ENCODE results near the gene GAL3ST2. TPM values are rescaled to one million over a fixed set of nuclear protein-coding genes. Genes with fewer than 3 reads are reported as not detected.
A peak's percentile ranks its signal among the peaks of the same experiment; 100 is the strongest.
"Not testable (repeated sequence)": the region's sequence is repeated elsewhere in the genome, so short reads cannot be mapped to it uniquely, and the experiment has no call there.

The GAL3ST2 gene
- total RNA-seq, 1 donor from 2014 or later, result not detected

DNA sequence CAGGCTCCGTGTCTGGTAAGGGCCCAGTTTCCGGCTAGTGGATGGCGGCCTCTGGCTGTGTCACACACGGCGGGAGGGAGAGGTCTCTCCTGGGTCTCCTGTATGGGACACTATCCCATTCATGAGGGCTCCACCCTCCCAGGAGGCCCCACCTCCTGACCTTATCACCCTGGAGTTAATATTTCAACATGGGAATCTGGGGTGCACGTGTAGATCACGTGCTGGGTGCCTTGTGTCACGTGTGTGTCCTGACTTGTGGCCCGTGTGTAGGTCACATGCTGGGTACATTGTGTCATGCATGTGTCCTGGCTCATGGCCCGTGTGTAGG, 42.3 kb downstream of the GAL3ST2 start:
- no peak for DNase-seq (ENCODE audit: low spot score in 2 of 2)
- intact Hi-C loops (cut with DNase I), result no loop called here
- no peak overlapping the region for H3K4me3 ChIP-seq
- H3K27ac ChIP-seq, result no peak overlapping the region
- no peaks in the 10 kb centered on the region for H3K9me3 ChIP-seq
- TF ChIP-seq, protein P1, sequence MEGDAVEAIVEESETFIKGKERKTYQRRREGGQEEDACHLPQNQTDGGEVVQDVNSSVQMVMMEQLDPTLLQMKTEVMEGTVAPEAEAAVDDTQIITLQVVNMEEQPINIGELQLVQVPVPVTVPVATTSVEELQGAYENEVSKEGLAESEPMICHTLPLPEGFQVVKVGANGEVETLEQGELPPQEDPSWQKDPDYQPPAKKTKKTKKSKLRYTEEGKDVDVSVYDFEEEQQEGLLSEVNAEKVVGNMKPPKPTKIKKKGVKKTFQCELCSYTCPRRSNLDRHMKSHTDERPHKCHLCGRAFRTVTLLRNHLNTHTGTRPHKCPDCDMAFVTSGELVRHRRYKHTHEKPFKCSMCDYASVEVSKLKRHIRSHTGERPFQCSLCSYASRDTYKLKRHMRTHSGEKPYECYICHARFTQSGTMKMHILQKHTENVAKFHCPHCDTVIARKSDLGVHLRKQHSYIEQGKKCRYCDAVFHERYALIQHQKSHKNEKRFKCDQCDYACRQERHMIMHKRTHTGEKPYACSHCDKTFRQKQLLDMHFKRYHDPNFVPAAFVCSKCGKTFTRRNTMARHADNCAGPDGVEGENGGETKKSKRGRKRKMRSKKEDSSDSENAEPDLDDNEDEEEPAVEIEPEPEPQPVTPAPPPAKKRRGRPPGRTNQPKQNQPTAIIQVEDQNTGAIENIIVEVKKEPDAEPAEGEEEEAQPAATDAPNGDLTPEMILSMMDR (IDR thresholded peaks at IDR 0.05), result no peak
- no peaks in the 10 kb centered on the region for H3K36me3 ChIP-seq
- H3K4me1 ChIP-seq, result no peaks in the 10 kb centered on the region
- peaks cover 9% of the 10 kb centered on the region for H3K27me3 ChIP-seq

- H3K36me3 ChIP-seq; H3K9me3 ChIP-seq; H3K27ac ChIP-seq; intact Hi-C loops (cut with DNase I); H3K4me3 ChIP-seq; H3K27me3 ChIP-seq; H3K4me1 ChIP-seq: not testable (repeated sequence)
- DNase-seq (ENCODE audit: low spot score in 2 of 2), result peak in 1 of 2 donors; percentile 61
Measured at GRCh38 chr2:241819947-241820624, 43.5 kb downstream of the GAL3ST2 start.

GRCh38 chr2:241820625-241821384, 44.2 kb downstream of the GAL3ST2 start:
- no peak for DNase-seq (ENCODE audit: low spot score in 2 of 2)
- Histone ChIP-seq H3K27ac (no peak overlapping the region), H3K27me3 (peaks cover 9% of the 10 kb centered on the region), H3K4me3 (no peak overlapping the region), H3K9me3 (no peaks in the 10 kb centered on the region), H3K36me3 (no peaks in the 10 kb centered on the region), H3K4me1 (no peaks in the 10 kb centered on the region)
- TF ChIP-seq, protein P1 (IDR thresholded peaks at IDR 0.05), result no peak
- intact Hi-C loops (cut with DNase I), result no loop called here

DNA sequence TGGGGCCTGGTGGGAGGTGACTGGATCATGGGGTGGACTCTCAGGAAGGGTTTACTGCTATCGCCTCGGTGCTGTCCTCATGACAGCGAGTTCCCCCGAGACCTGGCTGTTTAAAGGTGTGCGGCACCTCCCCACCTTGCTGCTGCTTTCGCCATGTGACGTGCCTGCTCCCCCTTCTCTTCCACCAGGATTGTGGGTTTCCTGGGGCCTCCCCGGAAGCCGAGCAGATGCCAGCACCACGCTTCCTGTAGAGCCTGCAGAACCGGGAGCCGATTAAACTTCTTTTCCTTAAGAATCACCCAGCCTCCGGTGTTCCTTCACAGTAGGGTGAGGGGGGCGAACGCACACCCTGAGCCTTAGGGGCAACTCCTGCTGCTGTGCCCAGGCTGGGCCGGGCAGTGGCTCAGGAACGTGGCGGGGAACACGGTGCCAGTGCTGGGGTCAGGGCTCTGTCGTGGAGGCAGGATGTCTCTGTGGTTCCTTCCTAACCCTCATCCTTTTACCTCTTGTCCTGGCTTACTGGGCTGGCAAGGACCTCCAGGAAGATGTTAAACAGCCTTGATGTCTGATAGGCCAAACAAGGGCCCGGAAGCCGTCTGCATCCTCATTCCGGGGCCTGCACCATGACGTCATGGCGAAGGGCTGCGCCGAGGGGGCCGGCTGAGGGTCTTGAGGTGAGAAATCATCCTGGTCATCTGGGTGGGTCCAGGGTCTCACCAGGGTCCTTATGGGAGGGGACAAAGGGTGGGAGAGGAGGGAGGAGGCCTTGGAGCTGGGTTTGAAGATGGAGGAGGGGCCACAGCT, 45.0 kb downstream of the GAL3ST2 start:
- intact Hi-C loops (cut with DNase I), result no loop called here

DNA sequence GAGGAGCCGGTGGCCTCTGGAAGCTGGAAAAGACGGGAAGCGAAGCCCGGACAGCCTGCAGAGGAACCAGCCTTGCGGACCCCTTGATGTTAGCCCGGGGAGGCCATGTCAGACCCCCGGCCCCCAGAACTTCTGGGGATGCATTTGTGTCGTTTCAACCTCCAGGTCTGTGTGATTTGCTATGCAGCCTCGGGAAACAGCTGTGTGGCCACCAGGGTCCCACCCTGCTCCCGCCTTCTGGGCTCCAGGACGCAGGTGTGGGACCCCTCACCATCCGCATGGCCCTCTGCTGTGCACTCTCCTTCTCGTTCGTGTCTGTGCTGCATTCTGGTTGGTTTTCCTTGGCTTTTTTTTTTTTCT, 45.6 kb downstream of the GAL3ST2 start:
- intact Hi-C loops (cut with DNase I), result no loop called here
- no peaks in the 10 kb centered on the region for H3K4me1 ChIP-seq
- H3K36me3 ChIP-seq, result no peaks in the 10 kb centered on the region
- no peak overlapping the region for H3K4me3 ChIP-seq
- H3K9me3 ChIP-seq, result peaks cover 0 to 7% of the 10 kb centered on the region in 2 donors
- peaks cover 9% of the 10 kb centered on the region for H3K27me3 ChIP-seq
- no peak for DNase-seq (ENCODE audit: low spot score in 2 of 2)
- TF ChIP-seq, protein P1 (IDR thresholded peaks at IDR 0.05), result no peak
- H3K27ac ChIP-seq, result no peak overlapping the region

More for the DNA sequence above, 45.0 kb downstream of the GAL3ST2 start:
- peaks cover 0 to 2% of the 10 kb centered on the region in 2 donors for H3K9me3 ChIP-seq
- H3K36me3 ChIP-seq, result no peaks in the 10 kb centered on the region
- peaks cover 9% of the 10 kb centered on the region for H3K27me3 ChIP-seq
- no peak overlapping the region for H3K27ac ChIP-seq
- H3K4me1 ChIP-seq, result no peaks in the 10 kb centered on the region
- no peak overlapping the region for H3K4me3 ChIP-seq
- TF ChIP-seq, protein P1 (IDR thresholded peaks at IDR 0.05), result no peak
- peak in 1 of 2 donors; percentile 59 for DNase-seq (ENCODE audit: low spot score in 2 of 2)

DNA sequence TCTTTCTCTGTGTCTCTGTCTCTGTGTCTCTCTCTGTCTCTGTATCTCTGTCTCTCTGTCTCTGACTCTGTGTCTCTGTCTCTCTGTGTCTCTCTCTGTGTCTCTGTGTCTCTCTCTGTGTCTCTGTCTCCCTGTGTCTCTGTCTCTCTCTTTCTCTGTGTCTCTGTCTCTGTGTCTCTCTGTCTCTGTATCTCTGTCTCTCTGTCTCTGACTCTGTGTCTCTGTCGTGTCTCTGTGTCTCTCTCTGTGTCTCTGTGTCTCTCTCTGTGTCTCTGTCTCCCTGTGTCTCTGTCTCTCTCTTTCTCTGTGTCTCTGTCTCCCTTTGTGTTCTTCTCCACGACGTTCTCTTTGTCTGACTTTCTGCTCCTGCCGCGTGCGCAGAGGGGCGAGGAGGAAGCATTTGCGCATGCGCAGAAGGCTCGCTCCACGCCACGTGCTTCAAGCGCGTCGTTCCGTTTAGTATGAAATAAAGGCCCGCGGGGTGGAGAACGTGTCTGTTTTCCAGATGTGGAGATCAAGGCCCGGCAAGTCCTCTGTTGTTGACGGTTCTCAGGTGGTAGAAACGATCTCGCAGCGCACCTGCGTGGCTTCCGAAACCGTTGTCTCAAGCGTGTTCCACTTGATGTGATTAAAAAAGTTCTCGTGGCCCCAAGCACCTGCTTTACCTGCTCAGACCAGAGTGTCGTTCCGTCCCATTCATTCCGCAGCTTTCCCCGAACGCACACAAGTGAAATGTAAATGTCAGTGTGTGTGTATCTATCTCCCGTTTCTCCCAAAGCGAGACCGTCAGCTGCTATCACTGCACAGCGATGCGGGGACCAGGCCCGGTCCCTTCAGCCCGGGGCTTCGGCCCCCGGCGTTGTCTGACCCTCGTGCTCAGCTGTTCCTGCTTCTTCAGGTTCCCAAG, 47.2 kb downstream of the GAL3ST2 start:
- DNase-seq (ENCODE audit: low spot score in 2 of 2); H3K27ac ChIP-seq; H3K27me3 ChIP-seq; intact Hi-C loops (cut with DNase I); H3K36me3 ChIP-seq; H3K4me1 ChIP-seq; H3K4me3 ChIP-seq: not testable (repeated sequence)
- peaks cover 0 to 14% of the 10 kb centered on the region in 2 donors for H3K9me3 ChIP-seq
